Measurements from ENCODE around the gene SFN. TPM values are rescaled to one million over a fixed set of nuclear protein-coding genes. Genes with fewer than 3 reads are reported as not detected.

SFN gene
- total and polyA plus RNA-seq, 2 donors (not counting 3 experiments of a cell fraction or from before 2014, with no cell fraction given), result 0.08 to 0.33 TPM

- no peak overlapping the region for H3K27ac ChIP-seq (ENCODE audit: insufficient read depth, low read depth, low read length)
- H3K4me2 ChIP-seq (ENCODE audit: insufficient read depth, low read length), result no peak overlapping the region
- H3K4me3 ChIP-seq (replicated peaks in 1 of 3; ENCODE audit: insufficient read depth in 1 of 3, low read depth in 1 of 3, low read length in 3 of 3), result no peak overlapping the region
- DNase-seq (ENCODE audit: low read depth, low spot score), result no peak
- no TSS peak for BruUV-seq (replicated peaks)
- FAIRE-seq, result no peak
- H2AFZ ChIP-seq (ENCODE audit: low read depth, low read length), result no peak overlapping the region
- H3K9me3 ChIP-seq (replicated peaks; ENCODE audit: control insufficient read depth, insufficient read depth, low read length), result no peaks in the 10 kb centered on the region
- intact Hi-C loops (cut with micrococcal nuclease) (no loop called here), dilution Hi-C loops (cut with MboI; ENCODE audit: extremely low pct_ligation_motif_present, low sequenced_read_pairs) (no loop called here)
- H3K9me1 ChIP-seq (replicated peaks; ENCODE audit: control insufficient read depth, extremely low read depth, insufficient read depth, low read length), result no peaks in the 10 kb centered on the region
- H3K36me3 ChIP-seq (ENCODE audit: control insufficient read depth in 2 of 2, extremely low read depth in 1 of 2, insufficient read depth in 2 of 2, low read length in 2 of 2), result no peaks in the 10 kb centered on the region
- TF ChIP-seq MYC (IDR thresholded peaks at IDR 0.05; ENCODE audit: low read depth, low read length) (no peak), EZH2 (IDR thresholded peaks at IDR 0.05; ENCODE audit: borderline replicate concordance, low read depth, low read length, severe bottlenecking) (no peak), JUN (IDR thresholded peaks at IDR 0.05; ENCODE audit: borderline replicate concordance, insufficient read depth, insufficient read length, low read depth) (no peak), CTCF (IDR thresholded peaks at IDR 0.05; ENCODE audit: extremely low read depth in 1 of 2, insufficient read depth in 1 of 2, low read depth in 1 of 2, low read length in 2 of 2) (no peak), POLR2A (IDR thresholded peaks at IDR 0.05; ENCODE audit: low read depth, low read length) (no peak), MAX (IDR thresholded peaks at IDR 0.05; ENCODE audit: insufficient read depth, insufficient read length) (no peak), FOS (IDR thresholded peaks at IDR 0.05; ENCODE audit: borderline replicate concordance, insufficient read depth, low read length) (no peak), POLR2AphosphoS5 (IDR thresholded peaks at IDR 0.05; ENCODE audit: insufficient read depth, low read depth, low read length) (no peak), GATA2 (IDR thresholded peaks at IDR 0.05; ENCODE audit: insufficient read depth, insufficient read length, low read depth, low read length) (no peak)
- CTCF ChIA-PET, result no interaction called here
- no peaks in the 10 kb centered on the region for H3K4me1 ChIP-seq (ENCODE audit: control insufficient read depth, extremely low read depth, insufficient read depth, low read length)
- H3K27me3 ChIP-seq (ENCODE audit: control insufficient read depth in 2 of 2, insufficient read depth in 2 of 2, low read length in 2 of 2), result peaks cover 0 to 1% of the 10 kb centered on the region in 2 experiments
- POLR2A ChIA-PET, result no interaction called here
- H4K20me1 ChIP-seq (replicated peaks; ENCODE audit: control insufficient read depth, extremely low read depth, insufficient read depth, low read length), result no peaks in the 10 kb centered on the region
- no peak overlapping the region for H3K9ac ChIP-seq (replicated peaks; ENCODE audit: extremely low read depth, insufficient read depth, low read length)
- no peaks in the 10 kb centered on the region for H3K79me2 ChIP-seq (ENCODE audit: control insufficient read depth, insufficient read depth, low read length)
Measured at GRCh38 chr1:26911399-26912146, 48.6 kb downstream of the SFN start.
